Spleen (tissue), 11 donors: Measurements from ENCODE around the gene MYH7B. TPM values are rescaled to one million over a fixed set of nuclear protein-coding genes. Genes with fewer than 3 reads are reported as not detected.

Experiments
- DNase-seq: peaks from one replicate; pipeline ENCODE4 v3.0.0-alpha.2; 2020
- H3K27ac ChIP-seq, 8 donors: fragments of 200-600 bp; sonication (generic) in 7 of 8; 1 replicate in 4 of 8; 2 replicates in 4 of 8; pipeline versions ENCODE4 v1.5.0 to v1.8.0; 2016 to 2021; ENCODE audit warnings: inconsistent platforms in 4 of 8, mild to moderate bottlenecking in 4 of 8, moderate library complexity in 1 of 8
- H3K27me3 ChIP-seq, 7 donors: fragments of 200-600 bp; sonication (generic) in 6 of 7; replicated peaks in 1 of 7; 1 replicate in 4 of 7; 2 replicates in 3 of 7; pipeline versions ENCODE4 v1.5.0 to v1.8.0; 2016 to 2021; ENCODE audit warnings: inconsistent platforms in 3 of 7, mild to moderate bottlenecking in 1 of 7
- H3K36me3 ChIP-seq, 6 donors: fragments of 200-600 bp; sonication (generic) in 5 of 6; 1 replicate in 4 of 6; 2 replicates in 2 of 6; pipeline versions ENCODE4 v1.5.0 to v1.8.0; 2016 to 2021; ENCODE audit warnings: inconsistent platforms in 2 of 6
- H3K4me1 ChIP-seq, 6 donors: fragments of 200-600 bp; sonication (generic) in 5 of 6; 1 replicate in 3 of 6; 2 replicates in 3 of 6; pipeline versions ENCODE4 v1.5.0 to v1.8.0; 2016 to 2021; ENCODE audit warnings: inconsistent platforms in 3 of 6
- H3K4me3 ChIP-seq, 8 donors: fragments of 200-600 bp; sonication (generic) in 7 of 8; 1 replicate in 4 of 8; 2 replicates in 4 of 8; pipeline versions ENCODE4 v1.5.0 to v1.8.0; 2016 to 2021; ENCODE audit warnings: inconsistent platforms in 4 of 8, mild to moderate bottlenecking in 4 of 8, moderate library complexity in 2 of 8
- H3K9me3 ChIP-seq, 8 donors: fragments of 200-600 bp; sonication (generic) in 7 of 8; 1 replicate in 4 of 8; 2 replicates in 4 of 8; pipeline versions ENCODE4 v1.5.0 to v1.8.0; 2016 to 2021; ENCODE audit warnings: inconsistent platforms in 4 of 8
- POLR2A ChIP-seq, 3 donors: fragments of 450-650 bp; IDR thresholded peaks; one replicate each; pipeline ENCODE4 v1.5.1; 2017; ENCODE audit warnings: antibody characterized with exemption in 3 of 3, mild to moderate bottlenecking in 1 of 3
- POLR2AphosphoS5 ChIP-seq, 3 donors: sonication (generic); formaldehyde crosslinking; IDR thresholded peaks; one replicate each; pipeline ENCODE4 v1.5.1; 2017; ENCODE audit warnings: antibody characterized with exemption in 3 of 3
- WGBS, 5 donors: extraction: QIAGEN DNeasy Blood & Tissue Kit in 3 of 5; methylation state at CpG; one replicate each; pipeline versions ENCODE4 v1.1.5 to v1.1.7; 2013 to 2018; 5-methylcytosine and 5-hydroxymethylcytosine counted together
- intact Hi-C: fragments of 100-400 bp; cut with DNase I; formaldehyde crosslinking; loops from one replicate; pipeline ENCODE4 v1.15.0; 2023; ENCODE audit warnings: low total_unique reads
- polyA plus RNA-seq, 3 donors: library from polyadenylated mRNA; stranded (reverse); fragments of 200-250 nt; gene quantifications; one replicate each; pipeline ENCODE4 v1.2.1, GENCODE V29; 2013
- total RNA-seq, 7 donors: library from RNA; depleted of rRNA in 3 of 7; stranded (reverse); fragments of >200 nt in 3 of 7; fragmentation: NEBNext Ultra II Directional in 4 of 7; extraction: Animal tissue kit (Norgen Biotek cat#: 25700) in 4 of 7; gene quantifications; one replicate each; pipeline versions ENCODE4 v1.1.0 to v1.2.1, GENCODE V29; 2016 to 2021
- TF ChIP-seq, protein P1 (sequence below), 11 experiments: fragments of 200-600 bp in 7 of 11; fragments of 450-650 bp in 4 of 11; sonication (generic) in 4 of 11; IDR thresholded peaks in 8 of 11; conservative IDR thresholded peaks in 3 of 11; 1 replicate in 7 of 11; 2 replicates in 4 of 11; pipeline versions ENCODE4 v1.4.0 to v1.8.0; 2016 to 2021; ENCODE audit warnings: antibody characterized with exemption in 11 of 11, inconsistent platforms in 4 of 11, mild to moderate bottlenecking in 1 of 11
- donor health status: healthy with polysubstance abuse.
- donor health status: DM: no; HTN: no; CAD: no; lungs with moderate emphysema.
- donor health status: DM: no; HTN: no; CAD: no.
- donor health status: Bipolar disorder and iron deficiency.
- donor health status: healthy.
- donor health status: DM: no; HTN: no; CAD: no.
- donor health status: DM: yes; HTN: yes; CAD: no.

MYH7B gene
- total and polyA plus RNA-seq, 10 donors = 0.09 to 1.7 (median 0.75) TPM

DNA sequence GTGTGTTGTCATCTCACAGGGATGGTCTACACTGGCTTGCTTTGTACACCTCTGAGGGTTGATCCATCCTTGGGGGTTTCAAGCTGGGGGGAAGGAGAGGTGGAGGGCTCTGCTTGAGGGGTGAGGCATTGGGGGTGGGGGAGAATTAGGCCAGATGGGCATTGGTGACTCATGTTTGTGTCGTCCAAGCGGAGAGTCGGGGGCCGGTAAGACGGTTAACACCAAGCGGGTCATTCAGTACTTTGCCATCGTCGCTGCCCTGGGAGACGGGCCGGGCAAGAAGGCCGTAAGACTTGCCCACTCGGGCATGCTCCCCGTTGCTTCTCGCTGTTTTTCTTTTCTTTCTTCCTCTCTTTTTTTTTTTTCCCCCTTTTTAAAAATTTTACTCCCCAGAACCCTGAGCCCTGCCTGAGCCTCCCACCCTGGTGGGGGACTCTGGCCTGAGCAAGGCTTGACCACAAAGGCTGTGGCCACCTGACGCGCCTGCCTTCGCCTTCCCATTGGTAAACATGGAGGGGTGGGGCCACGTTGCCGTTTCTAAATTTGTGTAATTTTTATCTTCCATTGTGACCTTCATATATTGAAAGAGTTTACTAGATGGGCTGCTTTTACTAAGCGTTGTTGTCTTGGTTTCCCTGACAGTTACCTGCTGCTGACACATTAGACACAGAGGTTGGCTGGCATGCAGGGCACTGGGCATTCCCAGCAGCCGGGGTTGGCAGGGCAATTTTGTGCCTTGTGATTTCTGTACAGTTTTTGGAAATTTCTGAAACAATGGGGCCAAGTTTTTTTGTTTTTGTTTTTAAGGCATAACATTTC, 26.8 kb downstream of the MYH7B start:
- Histone ChIP-seq H3K4me1 (peaks cover 0 to 6% (median 2%) of the 10 kb centered on the region in 6 donors), H3K27me3 (peaks cover 0 to 60% (median 0%) of the 10 kb centered on the region in 7 donors), H3K36me3 (no peaks in the 10 kb centered on the region), H3K4me3 (no peak overlapping the region), H3K27ac (no peak overlapping the region), H3K9me3 (no peaks in the 10 kb centered on the region)
- TF ChIP-seq POLR2AphosphoS5 (IDR thresholded peaks at IDR 0.05) (no peak), POLR2A (IDR thresholded peaks at IDR 0.05) (no peak)
- TF ChIP-seq, protein P1, sequence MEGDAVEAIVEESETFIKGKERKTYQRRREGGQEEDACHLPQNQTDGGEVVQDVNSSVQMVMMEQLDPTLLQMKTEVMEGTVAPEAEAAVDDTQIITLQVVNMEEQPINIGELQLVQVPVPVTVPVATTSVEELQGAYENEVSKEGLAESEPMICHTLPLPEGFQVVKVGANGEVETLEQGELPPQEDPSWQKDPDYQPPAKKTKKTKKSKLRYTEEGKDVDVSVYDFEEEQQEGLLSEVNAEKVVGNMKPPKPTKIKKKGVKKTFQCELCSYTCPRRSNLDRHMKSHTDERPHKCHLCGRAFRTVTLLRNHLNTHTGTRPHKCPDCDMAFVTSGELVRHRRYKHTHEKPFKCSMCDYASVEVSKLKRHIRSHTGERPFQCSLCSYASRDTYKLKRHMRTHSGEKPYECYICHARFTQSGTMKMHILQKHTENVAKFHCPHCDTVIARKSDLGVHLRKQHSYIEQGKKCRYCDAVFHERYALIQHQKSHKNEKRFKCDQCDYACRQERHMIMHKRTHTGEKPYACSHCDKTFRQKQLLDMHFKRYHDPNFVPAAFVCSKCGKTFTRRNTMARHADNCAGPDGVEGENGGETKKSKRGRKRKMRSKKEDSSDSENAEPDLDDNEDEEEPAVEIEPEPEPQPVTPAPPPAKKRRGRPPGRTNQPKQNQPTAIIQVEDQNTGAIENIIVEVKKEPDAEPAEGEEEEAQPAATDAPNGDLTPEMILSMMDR (IDR thresholded peaks at IDR 0.05 in 8 of 11, conservative IDR thresholded peaks at IDR 0.05 in 3 of 11) = no peak
- DNase-seq = peak; percentile 64
- intact Hi-C loops = no loop called here
- 86 to 92% (median 89%) methylated on average over 21 of the region's 21 CpGs for WGBS, 5 donors

DNA sequence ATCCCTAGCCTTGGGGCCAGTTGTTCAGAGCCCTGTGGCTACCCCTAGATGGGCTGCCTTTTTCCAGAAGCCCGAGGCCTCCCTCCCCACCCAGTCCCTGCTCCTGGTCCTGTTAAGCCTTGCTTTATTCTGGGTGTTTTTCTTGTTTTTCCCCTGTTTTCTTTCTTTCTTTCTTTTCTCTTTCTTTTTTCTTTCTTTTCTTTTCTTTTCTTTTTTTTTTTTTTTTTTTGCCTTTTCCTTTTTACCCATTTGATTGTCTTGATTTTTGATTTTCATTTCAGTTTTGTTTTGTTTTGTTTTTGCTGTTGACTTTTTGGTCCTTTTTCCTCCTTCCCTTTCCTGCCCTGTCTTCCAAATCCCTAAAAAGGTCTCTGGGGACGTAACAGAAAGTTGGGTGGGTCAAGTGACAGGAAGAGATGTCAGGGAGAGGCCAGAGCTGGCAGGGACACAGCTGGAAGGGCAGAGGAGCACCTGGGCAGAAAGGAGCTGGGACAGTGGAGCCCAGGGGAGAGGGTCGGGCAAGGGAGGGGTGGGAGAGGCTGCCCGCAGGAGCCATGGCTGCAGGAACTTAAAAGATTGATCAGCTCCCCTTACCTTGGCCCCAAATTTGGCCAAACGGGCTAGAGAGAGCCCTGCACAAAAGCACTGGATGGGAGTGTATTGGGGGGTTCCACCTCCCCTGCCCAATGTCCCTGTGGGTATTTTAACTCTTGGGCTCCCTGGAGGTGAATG, 27.6 kb downstream of the MYH7B start:
- no peak overlapping the region for H3K4me3 ChIP-seq
- 32 to 47% (median 37%) methylated on average over 5 of the region's 5 CpGs for WGBS, 5 donors
- H3K27ac ChIP-seq = no peak overlapping the region
- peak; percentile 31 for DNase-seq
- H3K9me3 ChIP-seq = no peaks in the 10 kb centered on the region
- H3K27me3 ChIP-seq = peaks cover 0 to 52% (median 0%) of the 10 kb centered on the region in 7 donors
- TF ChIP-seq, protein P1 (IDR thresholded peaks at IDR 0.05 in 8 of 11, conservative IDR thresholded peaks at IDR 0.05 in 3 of 11) = no peak
- no peak for TF ChIP-seq POLR2A (IDR thresholded peaks at IDR 0.05)
- no peak for TF ChIP-seq POLR2AphosphoS5 (IDR thresholded peaks at IDR 0.05)
- no peaks in the 10 kb centered on the region for H3K36me3 ChIP-seq
- H3K4me1 ChIP-seq = peaks cover 0 to 6% (median 2%) of the 10 kb centered on the region in 6 donors
- intact Hi-C loops = no loop called here

DNA sequence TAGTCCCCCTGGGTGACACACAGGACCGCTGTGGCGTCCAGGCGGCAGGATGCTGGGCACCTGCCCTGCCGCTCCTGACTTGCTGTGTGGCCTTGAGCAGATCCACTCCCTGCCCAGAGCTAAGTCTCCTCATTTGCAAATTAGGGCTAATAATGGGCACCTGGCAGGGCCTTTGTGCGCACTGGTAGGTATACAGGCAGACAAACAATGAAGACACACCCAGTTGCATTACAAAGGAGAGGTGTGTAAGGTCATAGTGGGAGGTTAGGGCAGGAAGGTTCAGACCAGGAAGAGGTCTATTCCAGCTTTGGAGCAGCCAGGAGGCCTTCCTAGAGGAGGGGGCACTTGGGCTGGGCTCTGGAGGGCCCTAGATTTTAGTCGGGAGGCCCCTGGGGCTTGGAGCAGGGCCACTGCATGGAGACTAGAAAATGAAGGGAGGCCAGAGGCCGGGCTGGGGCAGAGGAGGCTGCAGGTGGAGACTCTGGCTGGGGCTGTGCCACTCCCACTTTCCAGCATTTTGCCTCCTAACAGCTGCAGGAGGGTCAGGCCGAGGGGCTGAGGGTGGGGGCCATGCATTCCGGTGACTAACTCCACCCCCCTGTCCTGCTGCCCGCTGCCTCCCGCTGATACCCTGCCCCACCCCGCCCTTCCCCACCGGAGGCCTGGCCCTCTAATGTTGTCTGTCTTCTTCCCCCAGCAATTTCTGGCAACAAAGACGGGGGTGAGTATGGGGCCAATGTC, 28.5 kb downstream of the MYH7B start:
- Histone ChIP-seq H3K27me3 (peaks cover 0 to 52% (median 0%) of the 10 kb centered on the region in 7 donors), H3K4me3 (no peak overlapping the region), H3K27ac (no peak overlapping the region), H3K4me1 (peaks cover 0 to 6% (median 2%) of the 10 kb centered on the region in 6 donors), H3K9me3 (no peaks in the 10 kb centered on the region), H3K36me3 (no peaks in the 10 kb centered on the region)
- TF ChIP-seq, protein P1 (IDR thresholded peaks at IDR 0.05 in 8 of 11, conservative IDR thresholded peaks at IDR 0.05 in 3 of 11) = no peak
- no peak for TF ChIP-seq POLR2AphosphoS5 (IDR thresholded peaks at IDR 0.05)
- TF ChIP-seq POLR2A (IDR thresholded peaks at IDR 0.05) = no peak
- intact Hi-C loops = no loop called here
- peak; percentile 38 for DNase-seq
- WGBS, 5 donors = 42 to 48% (median 46%) methylated on average over 8 to 14 of the region's 14 CpGs
